ENCODE data around the gene SND1.

Gene SND1

DNA sequence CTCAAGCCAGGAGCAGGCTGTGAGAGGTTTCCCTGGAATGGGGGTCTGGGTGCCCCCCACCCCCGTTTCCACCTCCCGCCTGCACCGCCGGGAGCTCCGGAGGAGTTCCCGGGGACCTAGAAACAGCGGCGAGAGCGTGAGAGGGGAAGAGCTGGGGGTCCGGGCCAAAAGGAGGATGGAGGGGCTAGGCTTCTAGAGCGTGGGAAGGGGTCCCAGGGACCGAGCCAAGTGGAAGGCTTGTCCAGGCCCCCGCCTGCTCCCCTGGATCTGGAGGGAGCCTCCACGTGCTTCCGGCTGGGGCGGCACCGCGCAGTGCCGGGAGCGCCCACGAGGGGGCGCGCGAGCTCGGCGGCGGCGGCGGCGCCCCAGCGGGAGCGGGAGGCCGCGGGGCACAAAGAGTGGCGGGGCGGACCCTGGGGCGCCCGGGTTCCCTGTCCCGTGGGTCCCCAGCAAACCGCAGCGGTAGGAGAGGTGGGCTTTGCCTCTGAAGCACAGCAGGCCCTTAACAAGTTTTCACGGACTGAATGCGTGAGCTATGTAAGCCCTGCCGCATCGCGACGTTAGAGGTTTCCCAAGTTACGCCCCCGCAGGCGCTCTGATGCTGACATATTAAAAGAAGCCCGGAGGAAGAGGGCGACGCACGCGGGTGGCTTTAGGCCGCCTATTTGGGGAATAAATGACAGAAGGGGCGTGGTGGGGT lies 483.7 kb downstream of the SND1 start:
- ChIA-PET CTCF (interaction anchor here (0.8 to 5.6 kb wide), 47 partner anchors 8 to 692 kb away, joined by 3 to 148 read pairs (median 5); partner anchors contain the start of gene ARF5), POLR2A (interaction anchor here (0.6 kb wide), 1 partner anchor 29 kb away, joined by 3 read pairs; no protein-coding TSS in a partner anchor)
- TF ChIP-seq, protein P1, sequence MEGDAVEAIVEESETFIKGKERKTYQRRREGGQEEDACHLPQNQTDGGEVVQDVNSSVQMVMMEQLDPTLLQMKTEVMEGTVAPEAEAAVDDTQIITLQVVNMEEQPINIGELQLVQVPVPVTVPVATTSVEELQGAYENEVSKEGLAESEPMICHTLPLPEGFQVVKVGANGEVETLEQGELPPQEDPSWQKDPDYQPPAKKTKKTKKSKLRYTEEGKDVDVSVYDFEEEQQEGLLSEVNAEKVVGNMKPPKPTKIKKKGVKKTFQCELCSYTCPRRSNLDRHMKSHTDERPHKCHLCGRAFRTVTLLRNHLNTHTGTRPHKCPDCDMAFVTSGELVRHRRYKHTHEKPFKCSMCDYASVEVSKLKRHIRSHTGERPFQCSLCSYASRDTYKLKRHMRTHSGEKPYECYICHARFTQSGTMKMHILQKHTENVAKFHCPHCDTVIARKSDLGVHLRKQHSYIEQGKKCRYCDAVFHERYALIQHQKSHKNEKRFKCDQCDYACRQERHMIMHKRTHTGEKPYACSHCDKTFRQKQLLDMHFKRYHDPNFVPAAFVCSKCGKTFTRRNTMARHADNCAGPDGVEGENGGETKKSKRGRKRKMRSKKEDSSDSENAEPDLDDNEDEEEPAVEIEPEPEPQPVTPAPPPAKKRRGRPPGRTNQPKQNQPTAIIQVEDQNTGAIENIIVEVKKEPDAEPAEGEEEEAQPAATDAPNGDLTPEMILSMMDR (IDR thresholded peaks at IDR 0.05; ENCODE audit: control extremely low read depth, extremely low read depth, low read depth, missing control alignments), result peak; percentile 93
- DNase-seq (ENCODE audit: extremely low spot score), result peak; percentile 89

DNA sequence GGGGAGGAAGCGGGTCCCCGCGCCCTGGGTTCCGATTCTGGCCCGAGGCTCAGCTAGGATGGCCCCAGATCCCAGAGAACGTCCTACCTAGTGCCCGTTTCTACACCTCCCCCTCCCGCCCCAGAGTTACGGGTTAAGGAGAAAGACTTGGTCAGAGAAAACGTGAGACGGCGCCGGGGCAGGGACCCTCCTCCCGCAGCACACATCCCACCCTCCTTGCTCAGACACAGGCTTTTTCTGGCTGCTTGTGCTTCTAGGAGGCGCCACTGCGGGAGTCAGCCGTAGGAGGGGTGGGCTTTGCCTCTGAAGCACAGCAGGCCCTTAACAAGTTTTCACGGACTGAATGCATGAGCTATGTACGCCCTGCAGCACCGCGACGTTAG lies 484.2 kb downstream of the SND1 start:
- POLR2A ChIA-PET, result interaction anchor here (0.6 kb wide), 1 partner anchor 29 kb away, joined by 3 read pairs; no protein-coding TSS in a partner anchor
- CTCF ChIA-PET, result interaction anchor here (0.8 to 5.6 kb wide), 44 partner anchors 9 to 692 kb away, joined by 3 to 148 read pairs (median 5); partner anchors contain the start of gene ARF5
- DNase-seq (ENCODE audit: extremely low spot score), result peak; percentile 29
- TF ChIP-seq, protein P1 (IDR thresholded peaks at IDR 0.05; ENCODE audit: control extremely low read depth, extremely low read depth, low read depth, missing control alignments), result no peak

DNA sequence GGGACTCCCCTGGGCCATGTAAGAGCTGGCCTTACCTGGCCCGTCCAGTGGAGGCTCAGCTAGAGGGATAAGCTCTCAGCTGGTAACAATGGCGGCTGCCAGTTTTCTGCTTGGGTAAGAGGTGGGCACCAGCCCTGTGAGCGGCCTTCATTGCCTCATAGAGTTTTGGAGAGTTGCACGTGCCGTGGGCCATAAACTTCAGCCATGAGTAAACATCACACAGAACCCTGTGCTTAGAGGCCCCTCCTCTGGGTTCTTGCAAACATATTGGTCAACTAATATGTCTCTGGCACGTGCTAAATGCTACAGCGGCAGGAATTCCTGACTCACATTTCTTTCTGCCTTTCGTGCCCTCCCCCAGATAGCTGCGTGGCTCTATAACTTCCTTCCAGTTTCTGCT lies 485.2 kb downstream of the SND1 start:
- TF ChIP-seq, protein P1 (IDR thresholded peaks at IDR 0.05; ENCODE audit: control extremely low read depth, extremely low read depth, low read depth, missing control alignments), result no peak
- no peak for DNase-seq (ENCODE audit: extremely low spot score)
- CTCF ChIA-PET, result interaction anchor here (1.7 to 5.6 kb wide), 3 partner anchors 10 to 428 kb away, joined by 3 to 148 read pairs (median 14); no protein-coding TSS in a partner anchor
- POLR2A ChIA-PET, result no interaction called here

DNA sequence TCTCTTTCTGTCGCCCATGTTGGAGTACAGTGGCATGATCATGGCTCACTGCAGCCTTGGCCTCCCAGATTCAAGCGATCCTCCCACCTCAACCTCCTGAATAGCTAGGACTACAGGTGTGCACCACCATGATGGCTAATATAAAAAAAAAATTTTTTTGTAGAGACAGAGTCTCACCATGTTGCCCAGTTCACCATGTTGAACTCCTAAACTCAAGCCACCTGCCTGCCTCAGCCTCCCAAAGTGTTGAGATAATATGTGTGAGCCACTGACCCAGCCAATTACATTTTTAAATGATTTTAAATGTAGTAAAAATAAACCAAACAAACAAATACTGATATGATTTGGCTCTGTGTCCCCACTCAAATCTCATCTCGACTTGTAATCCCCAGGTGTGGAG lies 487.4 kb downstream of the SND1 start:
- TF ChIP-seq, protein P1 (IDR thresholded peaks at IDR 0.05; ENCODE audit: control extremely low read depth, extremely low read depth, low read depth, missing control alignments), result no peak
- CTCF ChIA-PET, result interaction anchor here (5.6 kb wide), 1 partner anchor 69 kb away, joined by 148 read pairs; no protein-coding TSS in a partner anchor
- DNase-seq (ENCODE audit: extremely low spot score), result no peak
- POLR2A ChIA-PET, result no interaction called here

DNA sequence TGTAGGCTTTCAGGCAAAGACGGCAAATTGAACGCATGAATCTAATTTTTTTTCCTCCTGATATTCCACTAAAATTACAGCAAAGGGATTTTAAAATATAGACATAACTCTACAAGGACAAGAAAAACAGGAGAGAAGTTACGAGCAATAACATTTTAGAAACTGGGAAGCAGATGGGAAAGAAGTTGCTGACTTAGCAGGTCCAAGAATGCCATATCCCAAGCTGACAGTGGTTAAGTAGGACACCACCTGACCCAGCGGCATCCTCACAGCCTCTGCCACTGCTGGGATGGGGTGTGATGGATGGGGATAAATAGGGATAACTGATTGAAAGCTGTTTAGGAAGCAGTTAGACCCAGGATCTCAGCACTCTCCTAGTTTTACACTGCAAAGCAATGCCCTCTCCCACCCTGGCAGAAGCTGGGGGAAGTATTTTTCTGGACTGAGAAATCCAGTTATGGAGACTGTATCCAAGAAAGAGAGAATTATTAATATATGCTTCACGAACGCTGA lies 489.7 kb downstream of the SND1 start:
- no peak for DNase-seq (ENCODE audit: extremely low spot score)
- TF ChIP-seq, protein P1 (IDR thresholded peaks at IDR 0.05; ENCODE audit: control extremely low read depth, extremely low read depth, low read depth, missing control alignments), result no peak
- CTCF ChIA-PET, result interaction anchor here (0.8 to 1.1 kb wide), 2 partner anchors 38 to 68 kb away, joined by 3 to 6 read pairs; no protein-coding TSS in a partner anchor
- POLR2A ChIA-PET, result no interaction called here
